BLaER1 treated with 17β-estradiol and CSF1 and Interleukin-3, amounts not matched to agents 10 nM and 100 nM (cell line): ENCODE results near the gene SPTBN4.

ENCODE experiments used
- H3K27ac ChIP-seq, 11 experiments: shearing (Covaris generic); formaldehyde crosslinking; 2 replicates each; pipeline ENCODE4 v1.8.1; 2022
- H3K27me3 ChIP-seq, 11 experiments: shearing (Covaris generic); formaldehyde crosslinking; 2 replicates each; pipeline ENCODE4 v1.8.1; 2022
- H3K36me3 ChIP-seq, 11 experiments: shearing (Covaris generic); formaldehyde crosslinking; 2 replicates each; pipeline ENCODE4 v1.8.1; 2022
- H3K4me1 ChIP-seq, 10 experiments: shearing (Covaris generic); formaldehyde crosslinking; 2 replicates each; pipeline ENCODE4 v1.8.1; 2022
- H3K4me2 ChIP-seq, 11 experiments: shearing (Covaris generic); formaldehyde crosslinking; 2 replicates each; pipeline ENCODE4 v1.8.1; 2022
- H3K4me3 ChIP-seq, 10 experiments: shearing (Covaris generic); formaldehyde crosslinking; 2 replicates each; pipeline ENCODE4 v1.8.1; 2022
- H3K9ac ChIP-seq, 11 experiments: shearing (Covaris generic); formaldehyde crosslinking; 2 replicates each; pipeline ENCODE4 v1.8.1; 2022
- H3K9me3 ChIP-seq, 11 experiments: shearing (Covaris generic); formaldehyde crosslinking; replicated peaks in 1 of 11; 2 replicates each; pipeline ENCODE4 v1.8.1; 2022
- H4K20me1 ChIP-seq, 11 experiments: shearing (Covaris generic); formaldehyde crosslinking; 2 replicates each; pipeline ENCODE4 v1.8.1; 2022
- Cebpa-rat ChIP-seq, 11 experiments: shearing (Covaris generic); IDR thresholded peaks; 2 replicates each; pipeline ENCODE4 v1.8.1; 2022

SPTBN4 gene

DNA sequence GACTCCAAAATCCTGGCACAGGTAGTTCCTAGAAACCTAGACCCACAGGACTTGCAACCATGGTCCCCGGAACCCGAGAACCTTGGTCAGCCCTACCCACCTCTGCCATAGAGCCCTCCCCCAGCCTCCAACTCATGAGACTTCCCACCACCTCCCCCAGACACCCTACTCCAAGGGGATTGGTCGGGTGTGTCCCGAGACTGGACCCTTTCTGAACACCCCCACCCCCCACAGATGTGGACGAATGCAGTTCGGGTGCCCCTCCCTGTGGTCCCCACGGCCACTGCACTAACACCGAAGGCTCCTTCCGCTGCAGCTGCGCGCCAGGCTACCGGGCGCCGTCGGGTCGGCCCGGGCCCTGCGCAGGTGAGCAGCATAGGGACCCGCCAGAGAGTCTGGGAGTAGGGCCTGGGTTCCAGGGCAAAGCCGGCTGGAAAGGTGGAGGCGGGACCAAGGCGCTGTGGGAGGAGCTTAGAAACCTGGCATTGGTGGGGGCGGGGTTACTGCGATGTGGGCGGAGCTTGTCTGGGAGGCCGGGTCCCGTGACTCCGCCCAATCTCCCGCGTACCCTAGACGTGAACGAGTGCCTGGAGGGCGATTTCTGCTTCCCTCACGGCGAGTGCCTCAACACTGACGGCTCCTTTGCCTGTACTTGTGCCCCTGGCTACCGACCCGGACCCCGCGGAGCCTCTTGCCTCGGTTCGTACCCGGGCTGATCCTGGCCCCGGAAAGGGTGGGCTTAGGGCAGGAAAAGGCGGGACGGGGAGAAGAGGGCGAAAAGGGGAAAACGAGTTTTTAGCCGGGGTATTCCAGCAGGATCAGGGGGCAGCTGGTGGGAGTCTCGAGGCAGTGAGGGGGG is 146.3 kb downstream of the SPTBN4 start:
- Histone ChIP-seq H3K4me3 (peak overlapping the region; percentile 69 to 91 (median 76)), H3K36me3 (peaks cover 0 to 21% (median 11%) of the 10 kb centered on the region in 11 experiments; a peak in 10 of 22 replicates), H3K27ac (peak overlapping the region; percentile 62 to 84 (median 80); a peak in 20 of 22 replicates), H3K9me3 (peaks cover 0 to 5% (median 0%) of the 10 kb centered on the region in 11 experiments; a peak in 1 of 22 replicates), H3K4me2 (peak overlapping the region; percentile 91 to 100 (median 96)), H3K27me3 (no peaks in the 10 kb centered on the region), H3K4me1 (peaks cover 28 to 73% (median 50%) of the 10 kb centered on the region in 10 experiments), H3K9ac (peak overlapping the region; percentile 74 to 85 (median 81)), H4K20me1 (peaks cover 0 to 6% (median 0%) of the 10 kb centered on the region in 11 experiments; a peak in 2 of 22 replicates)
- no peak for TF ChIP-seq Cebpa-rat (IDR thresholded peaks at IDR 0.05)

GRCh38 chr19:40613690-40614621 is 147.2 kb downstream of the SPTBN4 start:
- Histone ChIP-seq H3K4me1 (peaks cover 25 to 69% (median 47%) of the 10 kb centered on the region in 10 experiments), H3K4me3 (peak overlapping the region; percentile 69 to 91 (median 76)), H3K9me3 (peaks cover 0 to 5% (median 0%) of the 10 kb centered on the region in 11 experiments; a peak in 1 of 22 replicates), H3K9ac (peak overlapping the region; percentile 74 to 85 (median 81)), H3K4me2 (peak overlapping the region; percentile 91 to 100 (median 96)), H3K27ac (peak overlapping the region; percentile 62 to 84 (median 80)), H3K36me3 (peaks cover under 1 to 30% (median 19%) of the 10 kb centered on the region in 11 experiments; a peak in 18 of 22 replicates), H4K20me1 (peaks cover 0 to 6% (median 0%) of the 10 kb centered on the region in 11 experiments; a peak in 2 of 22 replicates), H3K27me3 (no peaks in the 10 kb centered on the region)
- no peak for TF ChIP-seq Cebpa-rat (IDR thresholded peaks at IDR 0.05)

- peak overlapping the region; percentile 62 to 84 (median 80) for H3K27ac ChIP-seq
- H3K4me3 ChIP-seq, result peak overlapping the region; percentile 69 to 91 (median 76)
- peak overlapping the region; percentile 74 to 85 (median 81) for H3K9ac ChIP-seq
- peaks cover 0 to 5% (median 0%) of the 10 kb centered on the region in 11 experiments; a peak in 1 of 22 replicates for H3K9me3 ChIP-seq
- no peaks in the 10 kb centered on the region for H3K27me3 ChIP-seq
- TF ChIP-seq Cebpa-rat (IDR thresholded peaks at IDR 0.05), result no peak
- peaks cover 0 to 6% (median 0%) of the 10 kb centered on the region in 11 experiments; a peak in 2 of 22 replicates for H4K20me1 ChIP-seq
- peaks cover 9 to 39% (median 28%) of the 10 kb centered on the region in 11 experiments for H3K36me3 ChIP-seq
- peak overlapping the region; percentile 91 to 100 (median 96) for H3K4me2 ChIP-seq
- H3K4me1 ChIP-seq, result peaks cover 18 to 63% (median 40%) of the 10 kb centered on the region in 10 experiments
Observed at GRCh38 chr19:40614622-40615411, 148.0 kb downstream of the SPTBN4 start.

GRCh38 chr19:40616178-40616577 is 149.4 kb downstream of the SPTBN4 start:
- Histone ChIP-seq H3K27me3 (no peaks in the 10 kb centered on the region), H3K4me2 (0 out of 22 replicates have a peak overlapping the region, but pooled peaks of 2 of the 11 experiments have one; percentile 5 to 7), H3K4me1 (peaks cover 6 to 50% (median 27%) of the 10 kb centered on the region in 10 experiments), H3K9ac (peak overlapping the region in 1 of 11 experiments; percentile 10; a peak in 1 of 22 replicates), H3K27ac (0 out of 22 replicates have a peak overlapping the region, but pooled peaks of 1 of the 11 experiments have one; percentile 15), H3K4me3 (no peak overlapping the region), H3K36me3 (peaks cover 22 to 52% (median 41%) of the 10 kb centered on the region in 11 experiments), H3K9me3 (peaks cover 0 to 5% (median 0%) of the 10 kb centered on the region in 11 experiments; a peak in 1 of 22 replicates), H4K20me1 (peaks cover 0 to 6% (median 0%) of the 10 kb centered on the region in 11 experiments; a peak in 2 of 22 replicates)
- no peak for TF ChIP-seq Cebpa-rat (IDR thresholded peaks at IDR 0.05)

GRCh38 chr19:40616941-40617340 is 150.1 kb downstream of the SPTBN4 start:
- no peak overlapping the region for H3K27ac ChIP-seq
- H3K4me3 ChIP-seq, result no peak overlapping the region
- no peaks in the 10 kb centered on the region for H3K27me3 ChIP-seq
- peaks cover 0 to 6% (median 0%) of the 10 kb centered on the region in 11 experiments; a peak in 2 of 22 replicates for H4K20me1 ChIP-seq
- H3K36me3 ChIP-seq, result peaks cover 28 to 60% (median 49%) of the 10 kb centered on the region in 11 experiments
- H3K9ac ChIP-seq, result peak overlapping the region in 2 of 11 experiments; percentile 12 to 33; a peak in 1 of 22 replicates
- 0 out of 22 replicates have a peak, but pooled peaks of 1 of the 11 experiments have one; percentile 3 for TF ChIP-seq Cebpa-rat (IDR thresholded peaks at IDR 0.05)
- H3K9me3 ChIP-seq, result peaks cover 0 to 5% (median 0%) of the 10 kb centered on the region in 11 experiments; a peak in 1 of 22 replicates
- 0 out of 22 replicates have a peak overlapping the region, but pooled peaks of 1 of the 11 experiments have one; percentile 3 for H3K4me2 ChIP-seq
- H3K4me1 ChIP-seq, result peaks cover 0 to 42% (median 20%) of the 10 kb centered on the region in 10 experiments; a peak in 17 of 20 replicates

- no peak for TF ChIP-seq Cebpa-rat (IDR thresholded peaks at IDR 0.05)
- Histone ChIP-seq H3K27ac (no peak overlapping the region), H3K4me2 (no peak overlapping the region), H4K20me1 (peaks cover 0 to 14% (median 0%) of the 10 kb centered on the region in 11 experiments; a peak in 3 of 22 replicates), H3K9ac (no peak overlapping the region), H3K9me3 (peaks cover 0 to 3% (median 0%) of the 10 kb centered on the region in 11 experiments; a peak in 1 of 22 replicates), H3K36me3 (peaks cover 38 to 69% (median 59%) of the 10 kb centered on the region in 11 experiments), H3K4me1 (peaks cover 0 to 36% (median 17%) of the 10 kb centered on the region in 10 experiments; a peak in 16 of 20 replicates), H3K27me3 (no peaks in the 10 kb centered on the region), H3K4me3 (no peak overlapping the region)
Observed at GRCh38 chr19:40617961-40618360, 151.2 kb downstream of the SPTBN4 start.
